ENCODE measurements around the gene HBP1.
A peak's percentile ranks its signal among the peaks of the same experiment; 100 is the strongest.

HBP1 gene, protein sequence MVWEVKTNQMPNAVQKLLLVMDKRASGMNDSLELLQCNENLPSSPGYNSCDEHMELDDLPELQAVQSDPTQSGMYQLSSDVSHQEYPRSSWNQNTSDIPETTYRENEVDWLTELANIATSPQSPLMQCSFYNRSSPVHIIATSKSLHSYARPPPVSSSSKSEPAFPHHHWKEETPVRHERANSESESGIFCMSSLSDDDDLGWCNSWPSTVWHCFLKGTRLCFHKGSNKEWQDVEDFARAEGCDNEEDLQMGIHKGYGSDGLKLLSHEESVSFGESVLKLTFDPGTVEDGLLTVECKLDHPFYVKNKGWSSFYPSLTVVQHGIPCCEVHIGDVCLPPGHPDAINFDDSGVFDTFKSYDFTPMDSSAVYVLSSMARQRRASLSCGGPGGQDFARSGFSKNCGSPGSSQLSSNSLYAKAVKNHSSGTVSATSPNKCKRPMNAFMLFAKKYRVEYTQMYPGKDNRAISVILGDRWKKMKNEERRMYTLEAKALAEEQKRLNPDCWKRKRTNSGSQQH

DNA sequence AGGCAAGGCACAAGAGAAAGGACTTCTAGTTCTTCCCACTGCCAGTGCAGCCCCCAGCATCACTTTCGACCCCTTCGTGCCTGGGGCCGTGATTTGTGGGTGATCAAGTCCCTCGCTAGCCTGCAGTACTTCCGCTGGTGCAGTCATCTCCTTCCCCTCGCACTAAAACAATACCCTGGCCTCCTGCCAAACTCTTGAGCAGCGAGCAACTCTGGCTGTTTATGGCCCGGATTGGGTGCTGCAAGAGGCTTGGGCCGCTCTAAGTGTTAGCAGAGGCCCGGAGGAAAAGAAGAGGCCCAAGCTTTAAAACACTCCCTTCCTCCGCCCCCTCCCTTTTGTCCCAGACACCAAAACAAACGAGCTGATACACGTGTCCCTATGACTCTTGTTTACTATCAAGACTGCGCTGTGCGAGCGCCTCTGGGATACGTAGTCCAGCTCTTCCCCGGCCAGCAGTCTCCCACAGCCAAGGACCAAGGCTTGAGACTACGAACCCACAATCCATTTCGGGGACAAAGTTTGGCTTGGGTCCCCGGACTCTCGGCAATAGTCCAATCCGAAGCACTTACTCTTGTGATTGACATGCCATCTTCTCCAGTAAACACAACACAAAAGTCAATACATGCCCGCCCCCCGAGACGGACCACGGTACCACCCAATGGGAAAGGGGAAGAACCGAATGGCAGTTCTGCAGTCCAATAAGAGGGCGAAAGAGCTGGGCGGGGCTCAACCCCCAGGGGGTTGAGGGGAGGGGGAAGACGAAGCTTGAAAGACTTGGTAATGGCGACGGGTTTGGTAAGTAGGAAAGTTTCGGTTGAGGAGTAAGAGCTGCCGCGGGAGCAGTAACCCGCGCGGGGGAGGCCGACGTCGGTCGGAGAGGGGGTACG lies at the start of gene HBP1:
TSS of gene HBP1 (plus strand) at position 771 of the 887 bp plus-strand sequence. CDS start 10,891 bp downstream, outside the sequence.
- peaks cover 10 to 12% of the 10 kb centered on the region in 2 donors for H3K4me1 ChIP-seq (ENCODE audit: control insufficient read depth in 2 of 2, insufficient read depth in 2 of 2, low read length in 2 of 2)
- H3K36me3 ChIP-seq (ENCODE audit: control insufficient read depth in 2 of 2, insufficient read depth in 2 of 2, low read length in 2 of 2) = peaks cover 0 to 4% of the 10 kb centered on the region in 2 donors
- H3K9ac ChIP-seq (ENCODE audit: low read depth in 1 of 2, low read length in 2 of 2) = peak within 1 kb of the TSS; percentile 94
- H3K9me3 ChIP-seq (ENCODE audit: control insufficient read depth in 2 of 2, low read length in 2 of 2) = no peaks in the 10 kb centered on the region
- H3K4me3 ChIP-seq (ENCODE audit: low read length in 2 of 2) = peak within 1 kb of the TSS; percentile 91
- peak within 1 kb of the TSS; percentile 98 for H3K27ac ChIP-seq (ENCODE audit: low read depth in 2 of 2, low read length in 2 of 2)
- no peaks in the 10 kb centered on the region for H3K27me3 ChIP-seq (ENCODE audit: control insufficient read depth in 2 of 2, insufficient read depth in 2 of 2, low read length in 2 of 2)

DNA sequence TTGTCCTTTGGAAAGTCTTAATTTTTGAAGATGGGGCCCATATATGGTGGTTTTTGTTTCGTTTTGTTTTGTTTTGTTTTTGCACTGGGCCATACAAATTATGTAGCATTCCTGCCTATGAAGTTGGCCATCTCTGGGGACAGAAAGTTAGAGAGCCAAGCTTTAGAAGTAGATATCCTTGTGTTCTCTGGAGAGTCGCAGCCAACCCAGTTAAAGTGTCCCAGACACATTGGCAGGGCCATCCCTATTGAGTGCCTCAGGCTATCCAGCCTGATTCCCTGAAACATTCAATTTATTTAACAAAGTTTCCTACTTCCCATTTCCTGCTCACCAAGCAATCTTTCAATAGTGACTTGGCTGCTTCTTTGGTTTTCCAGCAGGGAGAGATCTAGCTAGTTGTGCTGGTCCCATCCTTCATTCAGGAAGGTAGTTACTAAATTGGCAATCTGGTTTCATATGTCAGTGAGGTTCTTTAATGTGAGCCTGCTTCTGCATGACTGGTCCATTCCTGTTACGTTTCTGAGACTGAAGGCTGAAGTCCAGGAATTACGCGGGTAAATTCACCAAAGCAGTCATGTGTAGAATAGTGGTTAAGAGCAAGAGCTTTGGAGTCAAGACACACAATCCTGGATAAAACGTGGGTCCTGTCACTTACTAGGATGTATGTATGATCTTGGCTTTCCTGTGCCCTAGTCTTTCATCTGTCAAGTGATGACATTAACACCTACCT lies 49.3 kb upstream of the HBP1 start:
- Histone ChIP-seq H3K27ac (ENCODE audit: low read depth in 2 of 2, low read length in 2 of 2) (no peak overlapping the region), H3K9ac (ENCODE audit: low read depth in 1 of 2, low read length in 2 of 2) (no peak overlapping the region), H3K9me3 (ENCODE audit: control insufficient read depth in 2 of 2, low read length in 2 of 2) (no peaks in the 10 kb centered on the region), H3K4me3 (ENCODE audit: low read length in 2 of 2) (no peak overlapping the region), H3K4me1 (ENCODE audit: control insufficient read depth in 2 of 2, insufficient read depth in 2 of 2, low read length in 2 of 2) (no peaks in the 10 kb centered on the region), H3K36me3 (ENCODE audit: control insufficient read depth in 2 of 2, insufficient read depth in 2 of 2, low read length in 2 of 2) (no peaks in the 10 kb centered on the region), H3K27me3 (ENCODE audit: control insufficient read depth in 2 of 2, insufficient read depth in 2 of 2, low read length in 2 of 2) (no peaks in the 10 kb centered on the region)

DNA sequence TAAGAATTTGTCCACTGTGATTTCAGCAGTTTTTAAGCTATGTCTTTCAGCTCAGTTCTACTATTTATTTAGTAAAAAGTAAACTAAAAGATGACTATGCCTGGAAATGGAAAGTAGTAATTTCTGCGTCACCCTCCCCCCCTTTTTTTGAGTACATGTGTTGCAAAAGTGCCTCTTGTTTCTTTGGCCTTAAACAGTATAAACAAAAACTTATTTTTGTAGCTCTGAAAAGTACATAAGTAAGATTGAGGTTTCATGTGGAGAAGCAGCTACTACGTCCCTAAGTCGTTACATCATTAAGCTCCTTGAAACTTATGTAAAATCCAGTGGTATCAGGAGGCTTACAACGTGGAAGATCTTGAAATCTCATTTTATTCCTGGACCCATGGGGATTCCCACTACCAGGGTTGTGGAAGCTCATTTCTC lies 46.3 kb upstream of the HBP1 start:
- no peak overlapping the region for H3K9ac ChIP-seq (ENCODE audit: low read depth in 1 of 2, low read length in 2 of 2)
- no peaks in the 10 kb centered on the region for H3K4me1 ChIP-seq (ENCODE audit: control insufficient read depth in 2 of 2, insufficient read depth in 2 of 2, low read length in 2 of 2)
- no peak overlapping the region for H3K4me3 ChIP-seq (ENCODE audit: low read length in 2 of 2)
- no peaks in the 10 kb centered on the region for H3K9me3 ChIP-seq (ENCODE audit: control insufficient read depth in 2 of 2, low read length in 2 of 2)
- peak overlapping the region in 1 of 2 donors; percentile 56 for H3K27ac ChIP-seq (ENCODE audit: low read depth in 2 of 2, low read length in 2 of 2)
- no peaks in the 10 kb centered on the region for H3K27me3 ChIP-seq (ENCODE audit: control insufficient read depth in 2 of 2, insufficient read depth in 2 of 2, low read length in 2 of 2)
- no peaks in the 10 kb centered on the region for H3K36me3 ChIP-seq (ENCODE audit: control insufficient read depth in 2 of 2, insufficient read depth in 2 of 2, low read length in 2 of 2)

DNA sequence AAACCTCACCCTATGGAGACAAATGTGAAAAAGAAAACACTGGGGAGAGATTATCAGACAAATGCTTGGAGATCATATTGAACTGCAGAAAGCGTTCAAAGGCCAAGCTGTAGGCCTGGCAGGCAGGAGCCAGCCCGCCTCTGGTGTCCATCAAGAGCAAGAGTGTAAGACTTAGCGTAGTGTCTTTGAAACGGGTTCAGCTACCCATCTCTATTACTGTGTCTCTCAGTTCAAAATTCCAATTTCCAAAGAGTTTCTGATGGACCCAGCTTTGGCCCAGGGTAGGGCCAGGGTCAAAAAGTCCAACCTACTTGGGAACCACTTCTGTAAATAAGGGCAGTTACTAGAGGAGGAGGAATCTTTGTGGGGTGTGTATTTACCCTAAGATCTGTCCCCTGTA lies 45.4 kb upstream of the HBP1 start:
- no peak overlapping the region for H3K27ac ChIP-seq (ENCODE audit: low read depth in 2 of 2, low read length in 2 of 2)
- H3K9me3 ChIP-seq (ENCODE audit: control insufficient read depth in 2 of 2, low read length in 2 of 2) = no peaks in the 10 kb centered on the region
- no peak overlapping the region for H3K9ac ChIP-seq (ENCODE audit: low read depth in 1 of 2, low read length in 2 of 2)
- no peaks in the 10 kb centered on the region for H3K4me1 ChIP-seq (ENCODE audit: control insufficient read depth in 2 of 2, insufficient read depth in 2 of 2, low read length in 2 of 2)
- H3K4me3 ChIP-seq (ENCODE audit: low read length in 2 of 2) = no peak overlapping the region
- H3K36me3 ChIP-seq (ENCODE audit: control insufficient read depth in 2 of 2, insufficient read depth in 2 of 2, low read length in 2 of 2) = no peaks in the 10 kb centered on the region
- no peaks in the 10 kb centered on the region for H3K27me3 ChIP-seq (ENCODE audit: control insufficient read depth in 2 of 2, insufficient read depth in 2 of 2, low read length in 2 of 2)

DNA sequence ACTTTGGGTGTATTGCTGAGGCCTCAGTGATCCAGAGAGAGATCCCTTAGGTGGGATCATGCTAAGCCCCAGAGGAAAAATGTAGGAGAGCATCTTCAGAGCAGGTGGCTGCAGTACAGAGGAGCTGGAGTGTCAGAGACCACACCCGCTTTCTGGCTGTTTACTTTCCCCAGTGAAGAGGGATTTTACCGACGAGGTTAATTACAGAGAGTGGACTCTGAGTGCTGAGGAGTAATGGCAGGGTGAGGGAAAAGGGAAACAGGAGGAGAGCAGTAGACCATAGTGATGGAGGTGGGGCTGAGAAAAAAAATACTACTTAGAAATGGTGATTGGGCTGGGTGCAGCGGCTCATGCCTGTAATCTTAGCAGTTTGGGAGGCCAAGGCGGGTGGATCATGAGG lies 43.3 kb upstream of the HBP1 start:
- Histone ChIP-seq H3K36me3 (ENCODE audit: control insufficient read depth in 2 of 2, insufficient read depth in 2 of 2, low read length in 2 of 2) (no peaks in the 10 kb centered on the region), H3K27ac (ENCODE audit: low read depth in 2 of 2, low read length in 2 of 2) (no peak overlapping the region), H3K9ac (ENCODE audit: low read depth in 1 of 2, low read length in 2 of 2) (no peak overlapping the region), H3K27me3 (ENCODE audit: control insufficient read depth in 2 of 2, insufficient read depth in 2 of 2, low read length in 2 of 2) (no peaks in the 10 kb centered on the region), H3K4me3 (ENCODE audit: low read length in 2 of 2) (no peak overlapping the region), H3K4me1 (ENCODE audit: control insufficient read depth in 2 of 2, insufficient read depth in 2 of 2, low read length in 2 of 2) (no peaks in the 10 kb centered on the region), H3K9me3 (ENCODE audit: control insufficient read depth in 2 of 2, low read length in 2 of 2) (no peaks in the 10 kb centered on the region)

DNA sequence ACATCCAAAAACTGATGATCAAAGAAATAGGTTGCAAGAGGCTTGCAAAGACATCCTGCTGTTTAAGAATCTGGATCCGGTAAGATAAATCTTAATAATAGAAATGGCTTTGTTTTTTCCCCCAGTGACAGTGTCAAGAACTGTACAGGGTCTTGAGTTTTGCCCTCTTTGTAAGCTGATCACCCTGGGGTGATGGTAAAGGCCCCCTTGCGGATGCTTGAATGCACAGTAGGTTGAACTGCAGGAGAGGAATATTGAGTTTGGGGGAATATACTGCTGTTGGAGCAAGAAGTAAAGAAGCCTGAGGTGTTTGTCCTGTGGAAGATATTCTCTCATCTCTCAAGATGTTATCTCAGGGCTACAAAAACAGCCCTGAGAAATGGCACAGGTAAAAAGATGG lies 40.6 kb upstream of the HBP1 start:
- Histone ChIP-seq H3K9ac (ENCODE audit: low read depth in 1 of 2, low read length in 2 of 2) (no peak overlapping the region), H3K36me3 (ENCODE audit: control insufficient read depth in 2 of 2, insufficient read depth in 2 of 2, low read length in 2 of 2) (no peaks in the 10 kb centered on the region), H3K27ac (ENCODE audit: low read depth in 2 of 2, low read length in 2 of 2) (no peak overlapping the region), H3K27me3 (ENCODE audit: control insufficient read depth in 2 of 2, insufficient read depth in 2 of 2, low read length in 2 of 2) (no peaks in the 10 kb centered on the region), H3K9me3 (ENCODE audit: control insufficient read depth in 2 of 2, low read length in 2 of 2) (no peaks in the 10 kb centered on the region), H3K4me3 (ENCODE audit: low read length in 2 of 2) (no peak overlapping the region), H3K4me1 (ENCODE audit: control insufficient read depth in 2 of 2, insufficient read depth in 2 of 2, low read length in 2 of 2) (no peaks in the 10 kb centered on the region)

DNA sequence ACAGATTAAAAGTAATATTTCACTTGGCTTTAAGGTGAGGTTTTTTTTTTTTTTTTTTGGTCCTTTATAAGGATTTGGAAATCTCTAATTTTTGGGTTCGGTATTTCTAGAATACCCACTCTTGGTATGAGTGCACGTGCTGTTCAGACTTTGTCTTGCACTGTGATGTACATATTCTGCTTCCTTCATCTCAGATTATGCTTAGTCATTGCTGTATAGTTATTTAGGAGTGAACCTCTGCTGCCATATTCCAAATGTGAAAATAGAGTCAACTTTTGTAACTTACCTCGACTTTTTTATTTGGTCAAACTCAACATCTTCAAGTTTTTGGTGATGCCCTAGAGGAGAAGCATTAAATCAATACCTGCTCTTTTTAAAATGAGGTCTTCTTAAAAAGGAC lies 40.1 kb upstream of the HBP1 start:
- Histone ChIP-seq H3K27me3 (ENCODE audit: control insufficient read depth in 2 of 2, insufficient read depth in 2 of 2, low read length in 2 of 2) (no peaks in the 10 kb centered on the region), H3K9me3 (ENCODE audit: control insufficient read depth in 2 of 2, low read length in 2 of 2) (no peaks in the 10 kb centered on the region), H3K4me1 (ENCODE audit: control insufficient read depth in 2 of 2, insufficient read depth in 2 of 2, low read length in 2 of 2) (no peaks in the 10 kb centered on the region), H3K27ac (ENCODE audit: low read depth in 2 of 2, low read length in 2 of 2) (no peak overlapping the region), H3K9ac (ENCODE audit: low read depth in 1 of 2, low read length in 2 of 2) (no peak overlapping the region), H3K4me3 (ENCODE audit: low read length in 2 of 2) (no peak overlapping the region), H3K36me3 (ENCODE audit: control insufficient read depth in 2 of 2, insufficient read depth in 2 of 2, low read length in 2 of 2) (no peaks in the 10 kb centered on the region)

DNA sequence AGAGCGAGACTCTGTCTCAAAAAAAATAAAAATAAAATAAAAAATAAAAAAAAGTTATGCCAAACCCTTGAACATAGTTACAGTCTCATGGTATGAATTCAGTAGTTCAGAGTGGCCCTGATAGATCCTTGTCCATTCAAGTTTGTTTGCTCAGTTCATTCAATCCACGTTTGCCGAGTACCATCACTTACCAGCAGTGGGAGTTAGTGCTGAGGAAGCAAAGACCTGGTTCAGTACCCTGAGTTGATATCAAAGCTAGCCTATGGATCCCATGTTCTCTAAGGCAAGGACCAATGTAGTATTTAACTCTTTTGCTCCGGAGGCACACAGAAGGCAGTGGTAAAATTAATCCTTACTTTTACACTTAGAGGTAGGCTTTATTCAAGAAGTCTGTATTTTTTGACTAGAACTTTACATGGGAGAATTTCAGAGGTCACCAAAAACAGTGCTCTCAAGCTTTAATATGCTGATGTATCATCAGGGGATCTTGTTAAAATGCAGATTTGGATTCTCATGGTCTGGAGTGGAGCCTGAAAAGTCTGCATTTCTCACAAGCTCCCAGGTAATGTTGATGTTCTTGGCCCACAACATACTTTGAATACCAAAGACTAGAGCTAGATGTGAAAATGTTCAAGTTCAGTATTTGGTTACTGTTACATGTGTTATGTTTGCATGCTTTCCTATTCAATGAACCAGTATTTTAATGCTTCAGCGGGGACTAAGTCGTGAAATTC lies 38.1 kb upstream of the HBP1 start:
- Histone ChIP-seq H3K4me3 (ENCODE audit: low read length in 2 of 2) (no peak overlapping the region), H3K4me1 (ENCODE audit: control insufficient read depth in 2 of 2, insufficient read depth in 2 of 2, low read length in 2 of 2) (no peaks in the 10 kb centered on the region), H3K9me3 (ENCODE audit: control insufficient read depth in 2 of 2, low read length in 2 of 2) (no peaks in the 10 kb centered on the region), H3K9ac (ENCODE audit: low read depth in 1 of 2, low read length in 2 of 2) (no peak overlapping the region), H3K27me3 (ENCODE audit: control insufficient read depth in 2 of 2, insufficient read depth in 2 of 2, low read length in 2 of 2) (no peaks in the 10 kb centered on the region), H3K27ac (ENCODE audit: low read depth in 2 of 2, low read length in 2 of 2) (no peak overlapping the region), H3K36me3 (ENCODE audit: control insufficient read depth in 2 of 2, insufficient read depth in 2 of 2, low read length in 2 of 2) (no peaks in the 10 kb centered on the region)

DNA sequence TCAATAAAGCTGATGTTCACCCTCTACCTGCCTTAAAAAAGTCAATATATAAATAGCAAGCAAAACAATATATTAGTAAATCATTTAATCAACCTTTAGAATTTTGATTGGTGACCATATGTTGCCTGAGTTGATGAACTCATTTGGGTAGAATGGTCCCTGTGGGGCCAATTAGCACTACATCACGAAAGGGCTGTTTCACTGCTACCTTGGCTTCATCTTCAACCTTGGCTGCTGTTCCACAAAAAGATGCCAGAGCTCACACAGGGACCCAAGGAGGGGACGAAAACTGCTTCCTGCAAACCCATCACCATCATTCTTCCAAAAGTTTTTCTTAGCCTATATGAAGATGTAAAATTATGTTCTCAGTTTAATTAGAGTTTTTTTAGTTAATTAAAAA lies 35.4 kb upstream of the HBP1 start:
- no peaks in the 10 kb centered on the region for H3K4me1 ChIP-seq (ENCODE audit: control insufficient read depth in 2 of 2, insufficient read depth in 2 of 2, low read length in 2 of 2)
- H3K9me3 ChIP-seq (ENCODE audit: control insufficient read depth in 2 of 2, low read length in 2 of 2) = no peaks in the 10 kb centered on the region
- no peaks in the 10 kb centered on the region for H3K36me3 ChIP-seq (ENCODE audit: control insufficient read depth in 2 of 2, insufficient read depth in 2 of 2, low read length in 2 of 2)
- H3K27me3 ChIP-seq (ENCODE audit: control insufficient read depth in 2 of 2, insufficient read depth in 2 of 2, low read length in 2 of 2) = no peaks in the 10 kb centered on the region
- no peak overlapping the region for H3K27ac ChIP-seq (ENCODE audit: low read depth in 2 of 2, low read length in 2 of 2)
- H3K4me3 ChIP-seq (ENCODE audit: low read length in 2 of 2) = no peak overlapping the region
- no peak overlapping the region for H3K9ac ChIP-seq (ENCODE audit: low read depth in 1 of 2, low read length in 2 of 2)
